Trophoblast cell (in vitro differentiated cells and primary cell): Measurements from ENCODE around the gene SAMD8. TPM values are rescaled to one million over a fixed set of nuclear protein-coding genes. Genes with fewer than 3 reads are reported as not detected.

Experiments
- DNase-seq, 2 donors: peaks; one replicate each; pipeline ENCODE4 v3.0.0-alpha.2; 2016
- H2AFZ ChIP-seq: 2 replicates; pipeline ENCODE4 v1.6.1; 2013; ENCODE audit warnings: low read length, moderate library complexity, mild to moderate bottlenecking; ENCODE audit not compliant: insufficient read depth, poor library complexity
- H2AK5ac ChIP-seq: 2 replicates; pipeline ENCODE4 v1.6.1; 2013; ENCODE audit warnings: mild to moderate bottlenecking, low read length
- H2BK120ac ChIP-seq: 2 replicates; pipeline ENCODE4 v1.6.1; 2013; ENCODE audit warnings: low read length, mild to moderate bottlenecking, moderate library complexity; ENCODE audit not compliant: insufficient read depth, poor library complexity
- H2BK12ac ChIP-seq: 2 replicates; pipeline ENCODE4 v1.6.1; 2013; ENCODE audit warnings: mild to moderate bottlenecking, low read length, moderate library complexity
- H2BK5ac ChIP-seq: 2 replicates; pipeline ENCODE4 v1.6.1; 2013; ENCODE audit warnings: low read length, low read depth, moderate library complexity, mild to moderate bottlenecking; ENCODE audit not compliant: poor library complexity
- H3K14ac ChIP-seq: 2 replicates; pipeline ENCODE4 v1.6.1; 2013; ENCODE audit warnings: mild to moderate bottlenecking, low read length
- H3K18ac ChIP-seq: 2 replicates; pipeline ENCODE4 v1.6.1; 2013; ENCODE audit warnings: mild to moderate bottlenecking, low read length
- H3K23ac ChIP-seq: 2 replicates; pipeline ENCODE4 v1.6.1; 2013; ENCODE audit warnings: low read length
- H3K27ac ChIP-seq: 2 replicates; pipeline ENCODE4 v1.5.1; 2013; ENCODE audit warnings: low read depth, mild to moderate bottlenecking, inconsistent platforms, low read length, moderate library complexity
- H3K27me3 ChIP-seq: 2 replicates; pipeline ENCODE4 v1.6.1; 2013; ENCODE audit warnings: inconsistent platforms, mild to moderate bottlenecking, low read length, moderate library complexity; ENCODE audit not compliant: insufficient read depth
- H3K36me3 ChIP-seq, 2 experiments: 1 replicate in 1 of 2; 2 replicates in 1 of 2; pipeline ENCODE4 v1.6.1; 2013; ENCODE audit warnings: low read length in 2 of 2, mild to moderate bottlenecking in 2 of 2, moderate library complexity in 1 of 2; ENCODE audit not compliant: insufficient read depth in 2 of 2, control insufficient read depth in 1 of 2
- H3K4ac ChIP-seq: 2 replicates; pipeline ENCODE4 v1.6.1; 2013; ENCODE audit warnings: low read depth, mild to moderate bottlenecking, low read length, moderate library complexity
- H3K4me1 ChIP-seq, 2 experiments: 1 replicate in 1 of 2; 2 replicates in 1 of 2; pipeline ENCODE4 v1.6.1; 2013; ENCODE audit warnings: low read length in 2 of 2, mild to moderate bottlenecking in 2 of 2, moderate library complexity in 1 of 2; ENCODE audit not compliant: insufficient read depth in 2 of 2, control insufficient read depth in 1 of 2
- H3K4me2 ChIP-seq: 2 replicates; pipeline ENCODE4 v1.6.1; 2013; ENCODE audit warnings: inconsistent platforms, mild to moderate bottlenecking, low read length, moderate library complexity
- H3K4me3 ChIP-seq: 2 replicates; pipeline ENCODE4 v1.5.1; 2013; ENCODE audit warnings: mild to moderate bottlenecking, low read depth, low read length, inconsistent platforms
- H3K79me1 ChIP-seq: one replicate; pipeline ENCODE4 v1.6.1; 2013; ENCODE audit warnings: low read length
- H3K79me2 ChIP-seq: 2 replicates; pipeline ENCODE4 v1.6.1; 2013; ENCODE audit warnings: low read length, mild to moderate bottlenecking; ENCODE audit not compliant: control insufficient read depth, insufficient read depth, poor library complexity
- H3K9ac ChIP-seq: 2 replicates; pipeline ENCODE4 v1.6.1; 2013; ENCODE audit warnings: mild to moderate bottlenecking, low read length
- H3K9me3 ChIP-seq: 2 replicates; pipeline ENCODE4 v1.6.1; 2013; ENCODE audit warnings: low read depth, mild to moderate bottlenecking, control low read depth, inconsistent platforms, low read length; ENCODE audit not compliant: insufficient read depth
- H4K12ac ChIP-seq: 2 replicates; pipeline ENCODE4 v1.6.1; 2013; ENCODE audit warnings: low read depth, mild to moderate bottlenecking, low read length, moderate library complexity
- H4K8ac ChIP-seq: 2 replicates; pipeline ENCODE4 v1.6.1; 2013; ENCODE audit warnings: low read depth, mild to moderate bottlenecking, low read length, moderate library complexity
- H4K91ac ChIP-seq: one replicate; pipeline ENCODE4 v1.6.1; 2013; ENCODE audit warnings: low read depth, mild to moderate bottlenecking, low read length, moderate library complexity
- WGBS: extraction: QIAGEN DNeasy Blood & Tissue Kit; methylation state at CpG from one replicate; pipeline ENCODE4 v1.1.7; 2013; ENCODE audit warnings: missing lambda C conversion rate; ENCODE audit not compliant: insufficient read length, insufficient coverage; ENCODE audit errors: extremely low coverage; 5-methylcytosine and 5-hydroxymethylcytosine counted together
- polyA plus RNA-seq: library from polyadenylated mRNA; stranded (reverse); fragments of 200-250 nt; gene quantifications from 2 replicates; pipeline ENCODE4 v1.2.3, GENCODE V29; 2013

The SAMD8 gene
- 26.6 and 28.8 TPM in 2 replicates for polyA plus RNA-seq

GRCh38 chr10:75111365-75111906, at the start of gene SAMD8:
Gene SAMD8, plus strand, starts transcription at chr10:75111656. Its CDS starts 38,873 bp downstream, at chr10:75150529.
- Histone ChIP-seq H2AK5ac (peak within 1 kb of the TSS; percentile 71), H3K4me1 (peaks cover 2 to 8% of the 10 kb centered on the region in 2 experiments), H3K18ac (peak within 1 kb of the TSS; percentile 98), H3K27ac (peak within 1 kb of the TSS; percentile 97), H2BK12ac (peak within 1 kb of the TSS; percentile 11), H3K23ac (no peak within 1 kb of the TSS), H3K79me2 (peaks cover 8% of the 10 kb centered on the region), H2AFZ (peak within 1 kb of the TSS; percentile 82), H2BK120ac (peak within 1 kb of the TSS; percentile 91), H4K91ac (peak within 1 kb of the TSS; percentile 95), H4K8ac (peak within 1 kb of the TSS; percentile 97), H3K9me3 (no peaks in the 10 kb centered on the region), H3K79me1 (peaks cover 14% of the 10 kb centered on the region), H3K4me2 (peak within 1 kb of the TSS; percentile 97), H2BK5ac (peak within 1 kb of the TSS; percentile 94), H4K12ac (peak within 1 kb of the TSS; percentile 96), H3K4me3 (peak within 1 kb of the TSS; percentile 94), H3K36me3 (no peaks in the 10 kb centered on the region), H3K4ac (peak within 1 kb of the TSS; percentile 93), H3K27me3 (no peaks in the 10 kb centered on the region), H3K9ac (peak within 1 kb of the TSS; percentile 54), H3K14ac (peak within 1 kb of the TSS; percentile 94)
- WGBS = no CpG with 5 or more reads among the region's 61 CpGs
- DNase-seq = peak; percentile 98

- H3K4me3 ChIP-seq = no peak overlapping the region
- no peak for DNase-seq
- peaks cover 0 to 4% of the 10 kb centered on the region in 2 experiments for H3K4me1 ChIP-seq
- H2AFZ ChIP-seq = no peak overlapping the region
- no peak overlapping the region for H3K4ac ChIP-seq
- no peaks in the 10 kb centered on the region for H3K79me2 ChIP-seq
- H3K79me1 ChIP-seq = no peaks in the 10 kb centered on the region
- no peak overlapping the region for H2BK120ac ChIP-seq
- no peak overlapping the region for H4K91ac ChIP-seq
- H2AK5ac ChIP-seq = no peak overlapping the region
- H3K27ac ChIP-seq = no peak overlapping the region
- no peaks in the 10 kb centered on the region for H3K36me3 ChIP-seq
- H3K14ac ChIP-seq = no peak overlapping the region
- H4K12ac ChIP-seq = no peak overlapping the region
- no peak overlapping the region for H3K23ac ChIP-seq
- no peak overlapping the region for H2BK12ac ChIP-seq
- no peak overlapping the region for H4K8ac ChIP-seq
- no peak overlapping the region for H3K18ac ChIP-seq
- no peak overlapping the region for H3K4me2 ChIP-seq
- no peak overlapping the region for H3K9ac ChIP-seq
- H3K9me3 ChIP-seq = peaks cover 1% of the 10 kb centered on the region
- H2BK5ac ChIP-seq = no peak overlapping the region
- WGBS = no CpG with 5 or more reads among the region's 15 CpGs
- no peaks in the 10 kb centered on the region for H3K27me3 ChIP-seq
Observed at GRCh38 chr10:75061709-75062505, 49.5 kb upstream of the SAMD8 start.

GRCh38 chr10:75062506-75063299, 48.8 kb upstream of the SAMD8 start:
- Histone ChIP-seq H3K36me3 (no peaks in the 10 kb centered on the region), H2AFZ (no peak overlapping the region), H3K4me1 (peaks cover 0 to 4% of the 10 kb centered on the region in 2 experiments), H3K79me1 (no peaks in the 10 kb centered on the region), H4K91ac (no peak overlapping the region), H3K4me3 (no peak overlapping the region), H4K8ac (no peak overlapping the region), H2BK120ac (no peak overlapping the region), H2AK5ac (no peak overlapping the region), H3K18ac (no peak overlapping the region), H2BK5ac (no peak overlapping the region), H3K4me2 (no peak overlapping the region), H3K27me3 (no peaks in the 10 kb centered on the region), H3K9me3 (peaks cover 4% of the 10 kb centered on the region), H4K12ac (no peak overlapping the region), H3K4ac (no peak overlapping the region), H3K9ac (no peak overlapping the region), H2BK12ac (no peak overlapping the region), H3K79me2 (no peaks in the 10 kb centered on the region), H3K14ac (no peak overlapping the region), H3K23ac (no peak overlapping the region), H3K27ac (no peak overlapping the region)
- DNase-seq = no peak
- WGBS = no CpG with 5 or more reads among the region's 10 CpGs

- H4K12ac ChIP-seq = no peak overlapping the region
- peaks cover 4% of the 10 kb centered on the region for H3K9me3 ChIP-seq
- no peak overlapping the region for H3K23ac ChIP-seq
- no peaks in the 10 kb centered on the region for H3K27me3 ChIP-seq
- no peaks in the 10 kb centered on the region for H3K36me3 ChIP-seq
- DNase-seq = no peak
- no peak overlapping the region for H3K9ac ChIP-seq
- no peak overlapping the region for H4K8ac ChIP-seq
- no peak overlapping the region for H4K91ac ChIP-seq
- H2BK5ac ChIP-seq = no peak overlapping the region
- no peak overlapping the region for H3K18ac ChIP-seq
- H3K4ac ChIP-seq = no peak overlapping the region
- WGBS = no CpG with 5 or more reads among the region's 8 CpGs
- H3K4me3 ChIP-seq = no peak overlapping the region
- no peak overlapping the region for H3K4me2 ChIP-seq
- no peaks in the 10 kb centered on the region for H3K79me1 ChIP-seq
- no peaks in the 10 kb centered on the region for H3K79me2 ChIP-seq
- no peak overlapping the region for H2AK5ac ChIP-seq
- H2AFZ ChIP-seq = no peak overlapping the region
- no peak overlapping the region for H3K14ac ChIP-seq
- H3K27ac ChIP-seq = no peak overlapping the region
- no peak overlapping the region for H2BK12ac ChIP-seq
- H3K4me1 ChIP-seq = peaks cover 0 to 4% of the 10 kb centered on the region in 2 experiments
- no peak overlapping the region for H2BK120ac ChIP-seq
Observed at GRCh38 chr10:75063461-75064230, 47.8 kb upstream of the SAMD8 start.
